ENCODE data around the gene CNNM3.

Gene CNNM3

DNA sequence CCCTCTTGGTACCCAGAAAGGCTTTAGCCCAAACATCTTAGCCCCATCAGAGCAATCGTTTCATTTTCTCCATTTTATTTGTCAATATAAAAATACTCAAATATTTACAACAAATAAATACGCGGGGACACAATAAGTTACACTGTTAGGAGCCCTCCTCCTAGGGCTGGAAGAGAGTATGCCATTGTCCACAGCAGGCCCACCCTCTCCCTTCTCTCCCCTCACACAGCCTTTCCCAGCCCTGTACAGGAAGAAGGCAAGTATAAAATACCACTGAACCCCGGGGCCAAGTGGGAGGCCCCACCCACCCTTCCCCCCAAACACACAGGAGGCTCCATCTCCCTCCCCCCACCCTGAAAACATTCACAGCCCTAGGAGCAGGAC is 43.6 kb downstream of the CNNM3 start:
- Histone ChIP-seq H3K4me1 (ENCODE audit: control insufficient read depth, insufficient read depth, low read length) (no peaks in the 10 kb centered on the region), H3K36me3 (ENCODE audit: control insufficient read depth in 2 of 2, insufficient read depth in 1 of 2, low read length in 2 of 2) (peaks cover 0 to 43% of the 10 kb centered on the region in 2 experiments; a peak in 2 of 3 replicates), H3K4me3 (ENCODE audit: low read depth, low read length) (no peak overlapping the region), H3K27ac (ENCODE audit: extremely low read depth, low read depth, low read length) (no peak overlapping the region), H3K9me3 (ENCODE audit: control insufficient read depth, insufficient read depth, low read depth, low read length) (no peaks in the 10 kb centered on the region)
- ChIA-PET POLR2A (interaction anchor here (0.7 kb wide), 1 partner anchor 8 kb away, joined by 4 read pairs; no protein-coding TSS in a partner anchor), CTCF (interaction anchor here (1.0 to 4.1 kb wide), 2 partner anchors 93 to 100 kb away, joined by 3 to 115 read pairs; no protein-coding TSS in a partner anchor)
- TF ChIP-seq, protein P1, sequence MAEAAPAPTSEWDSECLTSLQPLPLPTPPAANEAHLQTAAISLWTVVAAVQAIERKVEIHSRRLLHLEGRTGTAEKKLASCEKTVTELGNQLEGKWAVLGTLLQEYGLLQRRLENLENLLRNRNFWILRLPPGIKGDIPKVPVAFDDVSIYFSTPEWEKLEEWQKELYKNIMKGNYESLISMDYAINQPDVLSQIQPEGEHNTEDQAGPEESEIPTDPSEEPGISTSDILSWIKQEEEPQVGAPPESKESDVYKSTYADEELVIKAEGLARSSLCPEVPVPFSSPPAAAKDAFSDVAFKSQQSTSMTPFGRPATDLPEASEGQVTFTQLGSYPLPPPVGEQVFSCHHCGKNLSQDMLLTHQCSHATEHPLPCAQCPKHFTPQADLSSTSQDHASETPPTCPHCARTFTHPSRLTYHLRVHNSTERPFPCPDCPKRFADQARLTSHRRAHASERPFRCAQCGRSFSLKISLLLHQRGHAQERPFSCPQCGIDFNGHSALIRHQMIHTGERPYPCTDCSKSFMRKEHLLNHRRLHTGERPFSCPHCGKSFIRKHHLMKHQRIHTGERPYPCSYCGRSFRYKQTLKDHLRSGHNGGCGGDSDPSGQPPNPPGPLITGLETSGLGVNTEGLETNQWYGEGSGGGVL (tag by site-specific recombination; IDR thresholded peaks at IDR 0.05), result no peak
- TF ChIP-seq ZNF529 (tag by site-specific recombination; IDR thresholded peaks at IDR 0.05; ENCODE audit: insufficient replicate concordance), result no peak
- no peak for TF ChIP-seq ZNF174 (tag by site-specific recombination; IDR thresholded peaks at IDR 0.05)
- TF ChIP-seq ZBTB1 (tag by site-specific recombination; IDR thresholded peaks at IDR 0.05), result no peak
- TF ChIP-seq HOXA7 (CRISPR knock-in tag; IDR thresholded peaks at IDR 0.05; ENCODE audit: borderline replicate concordance), result no peak
- TF ChIP-seq ZNF169 (tag by site-specific recombination; IDR thresholded peaks at IDR 0.05), result no peak
- TF ChIP-seq, protein P2, sequence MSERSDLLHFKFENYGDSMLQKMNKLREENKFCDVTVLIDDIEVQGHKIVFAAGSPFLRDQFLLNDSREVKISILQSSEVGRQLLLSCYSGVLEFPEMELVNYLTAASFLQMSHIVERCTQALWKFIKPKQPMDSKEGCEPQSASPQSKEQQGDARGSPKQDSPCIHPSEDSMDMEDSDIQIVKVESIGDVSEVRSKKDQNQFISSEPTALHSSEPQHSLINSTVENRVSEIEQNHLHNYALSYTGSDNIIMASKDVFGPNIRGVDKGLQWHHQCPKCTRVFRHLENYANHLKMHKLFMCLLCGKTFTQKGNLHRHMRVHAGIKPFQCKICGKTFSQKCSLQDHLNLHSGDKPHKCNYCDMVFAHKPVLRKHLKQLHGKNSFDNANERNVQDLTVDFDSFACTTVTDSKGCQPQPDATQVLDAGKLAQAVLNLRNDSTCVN (tag by site-specific recombination; optimal IDR thresholded peaks at IDR 0.05), result no peak
- no peak for TF ChIP-seq ZFP37 (tag by site-specific recombination; IDR thresholded peaks at IDR 0.05)
- no peak for TF ChIP-seq EGR2 (tag by site-specific recombination; IDR thresholded peaks at IDR 0.05; ENCODE audit: low read depth)

DNA sequence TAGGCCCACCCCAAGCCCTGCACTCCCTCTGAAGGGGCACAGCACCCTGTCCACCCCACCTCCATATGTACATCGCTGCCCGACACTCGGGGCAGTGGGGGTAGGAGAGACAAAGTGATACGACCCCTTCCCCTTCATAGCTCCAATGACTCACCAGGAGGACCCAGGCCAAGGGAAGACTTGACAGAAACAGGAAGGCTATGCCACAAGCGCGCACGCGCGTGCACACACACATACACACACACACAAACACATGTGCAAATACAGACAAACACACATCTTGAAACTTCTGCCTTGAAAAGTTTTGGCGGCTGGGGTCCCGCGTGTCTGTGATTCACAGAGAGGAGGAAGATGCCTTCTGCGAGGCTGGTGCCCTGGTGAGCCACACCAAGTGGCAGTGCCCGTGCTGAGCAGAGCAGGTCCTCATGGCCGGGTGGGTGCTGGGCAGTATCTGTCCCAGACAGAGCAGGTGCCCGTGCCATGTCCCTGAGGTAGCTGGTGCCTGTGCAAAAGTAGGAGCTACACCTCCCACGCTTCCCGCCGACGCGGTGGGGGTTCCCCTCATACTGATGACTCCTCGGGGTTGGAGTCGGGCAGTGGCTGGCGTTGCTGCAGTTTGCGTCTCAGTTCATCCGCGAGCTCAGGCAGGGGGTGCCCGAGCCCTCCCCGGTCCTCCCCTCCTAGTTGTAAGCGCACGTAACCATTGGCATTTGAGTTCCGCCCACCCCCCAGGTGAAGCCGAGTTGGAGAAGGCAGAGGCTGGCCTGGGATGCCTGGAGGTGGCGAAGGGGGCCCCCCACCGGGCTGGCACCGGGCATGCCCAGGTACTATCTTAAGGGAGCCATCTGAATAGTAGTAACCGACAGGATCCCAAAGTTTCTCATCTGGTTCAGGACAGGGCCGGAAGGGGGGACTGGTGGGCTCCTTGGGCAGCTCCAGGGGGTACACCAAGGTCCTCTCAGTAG is 44.3 kb downstream of the CNNM3 start:
- Histone ChIP-seq H3K9me3 (ENCODE audit: control insufficient read depth, insufficient read depth, low read depth, low read length) (no peaks in the 10 kb centered on the region), H3K4me3 (ENCODE audit: low read depth, low read length) (no peak overlapping the region), H3K4me1 (ENCODE audit: control insufficient read depth, insufficient read depth, low read length) (no peaks in the 10 kb centered on the region), H3K36me3 (ENCODE audit: control insufficient read depth in 2 of 2, insufficient read depth in 1 of 2, low read length in 2 of 2) (peaks cover 0 to 50% of the 10 kb centered on the region in 2 experiments; a peak in 2 of 3 replicates), H3K27ac (ENCODE audit: extremely low read depth, low read depth, low read length) (no peak overlapping the region)
- CTCF ChIA-PET, result interaction anchor here (1.0 kb wide), 1 partner anchor 99 kb away, joined by 3 read pairs; no protein-coding TSS in a partner anchor
- POLR2A ChIA-PET, result interaction anchor here (0.7 to 0.9 kb wide), 2 partner anchors 8 kb away, joined by 3 to 4 read pairs; no protein-coding TSS in a partner anchor
- TF ChIP-seq ZNF16 (tag by site-specific recombination; IDR thresholded peaks at IDR 0.05; ENCODE audit: low read depth), result no peak
- TF ChIP-seq, protein P3, sequence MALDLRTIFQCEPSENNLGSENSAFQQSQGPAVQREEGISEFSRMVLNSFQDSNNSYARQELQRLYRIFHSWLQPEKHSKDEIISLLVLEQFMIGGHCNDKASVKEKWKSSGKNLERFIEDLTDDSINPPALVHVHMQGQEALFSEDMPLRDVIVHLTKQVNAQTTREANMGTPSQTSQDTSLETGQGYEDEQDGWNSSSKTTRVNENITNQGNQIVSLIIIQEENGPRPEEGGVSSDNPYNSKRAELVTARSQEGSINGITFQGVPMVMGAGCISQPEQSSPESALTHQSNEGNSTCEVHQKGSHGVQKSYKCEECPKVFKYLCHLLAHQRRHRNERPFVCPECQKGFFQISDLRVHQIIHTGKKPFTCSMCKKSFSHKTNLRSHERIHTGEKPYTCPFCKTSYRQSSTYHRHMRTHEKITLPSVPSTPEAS (tag by site-specific recombination; IDR thresholded peaks at IDR 0.05), result peak; percentile 65
- TF ChIP-seq ZFHX2 (tag by site-specific recombination; conservative IDR thresholded peaks at IDR 0.05), result peak; percentile 60
- 0 out of 2 replicates have a peak, but pooled peaks have one; percentile 32 for TF ChIP-seq GLIS2 (tag by site-specific recombination; IDR thresholded peaks at IDR 0.05)

DNA sequence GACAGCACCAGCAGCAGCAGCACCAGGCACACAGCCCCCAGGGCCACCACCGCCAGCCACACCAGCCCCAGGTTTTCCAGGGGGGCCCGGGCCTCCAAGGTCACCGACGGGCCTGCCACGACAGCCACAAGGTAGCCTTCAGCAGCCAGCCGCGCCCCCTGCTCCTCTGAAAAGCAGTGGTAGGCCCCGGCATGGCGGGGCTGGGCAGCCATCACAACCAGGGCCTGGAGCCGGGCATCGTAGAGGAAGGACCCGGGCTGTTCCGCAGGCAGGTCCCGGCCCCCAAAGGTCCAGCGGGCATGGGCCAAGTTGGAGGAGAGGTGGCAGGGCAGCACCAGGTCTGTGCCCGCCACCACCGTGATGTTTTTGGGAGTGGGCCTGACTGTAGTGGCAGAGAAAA is 45.0 kb downstream of the CNNM3 start:
- Histone ChIP-seq H3K27ac (ENCODE audit: extremely low read depth, low read depth, low read length) (no peak overlapping the region), H3K36me3 (ENCODE audit: control insufficient read depth in 2 of 2, insufficient read depth in 1 of 2, low read length in 2 of 2) (peaks cover 0 to 57% of the 10 kb centered on the region in 2 experiments; a peak in 2 of 3 replicates), H3K9me3 (ENCODE audit: control insufficient read depth, insufficient read depth, low read depth, low read length) (no peaks in the 10 kb centered on the region), H3K4me3 (ENCODE audit: low read depth, low read length) (no peak overlapping the region), H3K4me1 (ENCODE audit: control insufficient read depth, insufficient read depth, low read length) (no peaks in the 10 kb centered on the region)
- ChIA-PET CTCF (interaction anchor here (1.0 kb wide), 1 partner anchor 90 kb away, joined by 3 read pairs; no protein-coding TSS in a partner anchor), POLR2A (no interaction called here)
- TF ChIP-seq, protein P4, sequence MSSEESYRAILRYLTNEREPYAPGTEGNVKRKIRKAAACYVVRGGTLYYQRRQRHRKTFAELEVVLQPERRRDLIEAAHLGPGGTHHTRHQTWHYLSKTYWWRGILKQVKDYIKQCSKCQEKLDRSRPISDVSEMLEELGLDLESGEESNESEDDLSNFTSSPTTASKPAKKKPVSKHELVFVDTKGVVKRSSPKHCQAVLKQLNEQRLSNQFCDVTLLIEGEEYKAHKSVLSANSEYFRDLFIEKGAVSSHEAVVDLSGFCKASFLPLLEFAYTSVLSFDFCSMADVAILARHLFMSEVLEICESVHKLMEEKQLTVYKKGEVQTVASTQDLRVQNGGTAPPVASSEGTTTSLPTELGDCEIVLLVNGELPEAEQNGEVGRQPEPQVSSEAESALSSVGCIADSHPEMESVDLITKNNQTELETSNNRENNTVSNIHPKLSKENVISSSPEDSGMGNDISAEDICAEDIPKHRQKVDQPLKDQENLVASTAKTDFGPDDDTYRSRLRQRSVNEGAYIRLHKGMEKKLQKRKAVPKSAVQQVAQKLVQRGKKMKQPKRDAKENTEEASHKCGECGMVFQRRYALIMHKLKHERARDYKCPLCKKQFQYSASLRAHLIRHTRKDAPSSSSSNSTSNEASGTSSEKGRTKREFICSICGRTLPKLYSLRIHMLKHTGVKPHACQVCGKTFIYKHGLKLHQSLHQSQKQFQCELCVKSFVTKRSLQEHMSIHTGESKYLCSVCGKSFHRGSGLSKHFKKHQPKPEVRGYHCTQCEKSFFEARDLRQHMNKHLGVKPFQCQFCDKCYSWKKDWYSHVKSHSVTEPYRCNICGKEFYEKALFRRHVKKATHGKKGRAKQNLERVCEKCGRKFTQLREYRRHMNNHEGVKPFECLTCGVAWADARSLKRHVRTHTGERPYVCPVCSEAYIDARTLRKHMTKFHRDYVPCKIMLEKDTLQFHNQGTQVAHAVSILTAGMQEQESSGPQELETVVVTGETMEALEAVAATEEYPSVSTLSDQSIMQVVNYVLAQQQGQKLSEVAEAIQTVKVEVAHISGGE (tag by site-specific recombination; conservative IDR thresholded peaks at IDR 0.05; ENCODE audit: low read depth), result no peak
- TF ChIP-seq ZNF76 (tag by site-specific recombination; IDR thresholded peaks at IDR 0.05; ENCODE audit: borderline replicate concordance, low read depth), result no peak
- no peak for TF ChIP-seq ZBTB1 (tag by site-specific recombination; IDR thresholded peaks at IDR 0.05)
- TF ChIP-seq ZNF155 (tag by site-specific recombination; IDR thresholded peaks at IDR 0.05), result no peak
- no peak for TF ChIP-seq ZNF626 (tag by site-specific recombination; IDR thresholded peaks at IDR 0.05)
- TF ChIP-seq ZNF596 (tag by site-specific recombination; IDR thresholded peaks at IDR 0.05), result no peak
- no peak for TF ChIP-seq ZNF830 (tag by site-specific recombination; IDR thresholded peaks at IDR 0.05; ENCODE audit: low read depth)
- TF ChIP-seq ZSCAN30 (tag by site-specific recombination; IDR thresholded peaks at IDR 0.05), result no peak
